ENCODE results near the gene SIK2.
A peak's percentile ranks its signal among the peaks of the same experiment; 100 is the strongest.

The SIK2 gene

DNA sequence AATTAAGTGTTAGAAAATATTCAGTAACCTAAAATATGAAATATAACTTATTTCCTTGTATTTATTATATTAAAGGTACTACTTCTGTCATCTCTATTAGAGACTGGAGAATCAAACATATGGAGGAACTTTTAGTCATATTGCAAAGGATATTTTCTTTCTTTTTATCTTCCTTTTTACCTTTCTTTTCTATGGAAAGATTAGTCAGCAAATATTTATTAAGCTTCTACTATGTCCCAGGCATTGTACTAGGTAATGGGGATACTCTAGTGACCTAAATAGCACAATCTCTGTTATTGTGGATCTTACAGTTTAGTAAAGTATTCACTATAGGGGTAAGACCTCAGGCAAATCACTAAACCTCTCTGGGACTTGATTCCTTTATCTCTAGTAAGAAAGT lies 18.3 kb downstream of the SIK2 start:
- peaks cover 35% of the 10 kb centered on the region for H3K36me3 Mint-ChIP-seq
- no peak for ATAC-seq (ENCODE audit: low read depth)

DNA sequence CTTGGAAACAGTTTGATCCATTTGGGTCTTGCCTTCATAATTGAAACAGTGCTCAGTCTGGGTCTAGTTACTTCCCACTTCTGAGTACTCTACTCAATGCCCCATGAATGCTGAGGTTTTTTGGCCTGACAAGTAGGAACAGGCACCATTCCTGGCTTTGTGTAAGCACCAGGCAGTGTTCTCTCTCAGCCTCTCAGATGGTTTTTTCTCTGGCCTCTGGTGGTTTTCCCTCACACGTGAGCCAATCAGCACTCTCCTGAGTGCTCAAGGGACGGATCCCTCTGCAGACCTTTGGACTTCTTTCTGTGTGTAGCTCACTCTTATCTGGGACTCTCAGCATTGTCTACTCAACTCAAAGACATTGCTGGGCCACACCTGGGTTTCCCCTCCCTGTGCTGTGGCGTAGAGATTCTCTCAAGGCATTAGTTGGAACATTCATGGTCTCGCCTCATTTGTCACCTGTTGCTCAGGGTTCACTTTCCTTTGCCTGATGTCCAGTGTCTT lies 21.3 kb downstream of the SIK2 start:
- H3K27ac Mint-ChIP-seq = no peak overlapping the region
- no peak for DNase-seq (ENCODE audit: low spot score in 2 of 2)
- H3K4me3 Mint-ChIP-seq = no peak overlapping the region
- peaks cover 6% of the 10 kb centered on the region for H3K9me3 Mint-ChIP-seq
- no peaks in the 10 kb centered on the region for H3K27me3 Mint-ChIP-seq
- no peaks in the 10 kb centered on the region for H3K4me1 Mint-ChIP-seq
- ATAC-seq (ENCODE audit: low read depth) = no peak
- H3K36me3 Mint-ChIP-seq = peaks cover 33% of the 10 kb centered on the region

More for the DNA sequence above, 18.3 kb downstream of the SIK2 start:
- Mint-ChIP-seq H3K27me3 (no peaks in the 10 kb centered on the region), H3K4me3 (no peak overlapping the region), H3K4me1 (no peaks in the 10 kb centered on the region), H3K27ac (no peak overlapping the region), H3K9me3 (peaks cover 6% of the 10 kb centered on the region)
- no peak for DNase-seq (ENCODE audit: low spot score in 2 of 2)

DNA sequence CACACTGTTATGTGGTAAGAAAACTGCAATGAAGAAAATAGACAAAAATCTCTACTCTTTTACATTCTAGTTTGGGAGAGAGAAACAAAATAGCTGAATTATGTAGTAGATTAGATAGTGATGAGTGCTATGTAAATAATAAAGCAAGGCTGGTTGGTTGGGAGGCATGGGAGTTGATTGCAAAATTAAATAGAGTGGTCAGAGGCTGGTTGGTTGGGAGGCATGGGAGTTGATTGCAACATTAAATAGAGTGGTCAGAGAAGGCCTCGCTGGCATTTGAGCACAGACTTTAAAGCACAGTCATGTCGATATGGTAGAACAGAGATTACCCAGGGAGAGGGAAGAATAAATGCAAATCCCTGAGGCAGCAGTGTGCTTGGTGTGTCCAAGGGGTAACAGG lies 22.4 kb downstream of the SIK2 start:
- H3K36me3 Mint-ChIP-seq = peaks cover 38% of the 10 kb centered on the region

DNA sequence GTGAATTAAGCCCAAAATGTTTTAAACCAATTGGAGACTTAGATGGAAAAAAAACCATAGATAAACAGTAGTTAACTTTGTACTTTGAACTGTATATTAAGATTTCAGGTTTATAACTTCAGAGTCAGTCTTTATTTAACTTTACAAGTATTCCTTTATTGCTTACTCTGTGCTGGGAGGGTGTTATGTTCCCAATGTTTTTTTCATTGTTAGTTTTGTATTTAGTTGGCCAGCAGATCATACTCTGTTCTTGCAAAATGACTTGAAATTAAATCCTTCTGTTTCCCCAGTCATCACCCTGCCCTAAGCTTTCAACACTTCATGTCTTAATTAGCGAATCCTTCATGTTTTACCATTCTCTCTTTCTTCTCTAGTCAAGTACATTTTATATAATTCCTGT lies 25.3 kb downstream of the SIK2 start:
- Mint-ChIP-seq H3K36me3 (peaks cover 32% of the 10 kb centered on the region), H3K27ac (no peak overlapping the region), H3K4me3 (no peak overlapping the region), H3K9me3 (peaks cover 6% of the 10 kb centered on the region), H3K27me3 (no peaks in the 10 kb centered on the region), H3K4me1 (no peaks in the 10 kb centered on the region)
- DNase-seq (ENCODE audit: low spot score in 2 of 2) (no peak), ATAC-seq (ENCODE audit: low read depth) (no peak)

More for the DNA sequence above, 22.4 kb downstream of the SIK2 start:
- H3K4me1 Mint-ChIP-seq = no peaks in the 10 kb centered on the region
- no peak overlapping the region for H3K4me3 Mint-ChIP-seq
- DNase-seq (ENCODE audit: low spot score in 2 of 2) (no peak), ATAC-seq (ENCODE audit: low read depth) (no peak)
- peak overlapping the region; percentile 46 for H3K27ac Mint-ChIP-seq
- H3K27me3 Mint-ChIP-seq = no peaks in the 10 kb centered on the region
- peaks cover 6% of the 10 kb centered on the region for H3K9me3 Mint-ChIP-seq

DNA sequence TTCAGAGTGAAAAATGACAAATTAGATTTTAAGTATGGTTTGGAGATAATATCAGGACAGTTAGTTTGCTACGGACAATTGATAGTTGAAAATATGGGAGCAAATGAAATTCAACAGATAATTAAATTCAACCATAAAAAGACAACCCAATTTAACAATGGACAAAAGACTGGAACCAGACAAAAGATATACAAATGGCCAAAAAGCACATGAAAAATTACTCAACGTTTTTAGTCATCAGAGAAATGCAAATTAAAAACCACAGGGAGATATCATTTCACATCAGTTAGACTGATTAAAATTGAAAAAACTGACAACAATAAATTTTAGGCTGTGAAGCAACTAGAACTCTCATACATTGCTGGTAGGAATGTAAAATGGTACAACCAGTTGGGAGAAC lies 27.2 kb downstream of the SIK2 start:
- DNase-seq (ENCODE audit: low spot score in 2 of 2) = no peak

DNA sequence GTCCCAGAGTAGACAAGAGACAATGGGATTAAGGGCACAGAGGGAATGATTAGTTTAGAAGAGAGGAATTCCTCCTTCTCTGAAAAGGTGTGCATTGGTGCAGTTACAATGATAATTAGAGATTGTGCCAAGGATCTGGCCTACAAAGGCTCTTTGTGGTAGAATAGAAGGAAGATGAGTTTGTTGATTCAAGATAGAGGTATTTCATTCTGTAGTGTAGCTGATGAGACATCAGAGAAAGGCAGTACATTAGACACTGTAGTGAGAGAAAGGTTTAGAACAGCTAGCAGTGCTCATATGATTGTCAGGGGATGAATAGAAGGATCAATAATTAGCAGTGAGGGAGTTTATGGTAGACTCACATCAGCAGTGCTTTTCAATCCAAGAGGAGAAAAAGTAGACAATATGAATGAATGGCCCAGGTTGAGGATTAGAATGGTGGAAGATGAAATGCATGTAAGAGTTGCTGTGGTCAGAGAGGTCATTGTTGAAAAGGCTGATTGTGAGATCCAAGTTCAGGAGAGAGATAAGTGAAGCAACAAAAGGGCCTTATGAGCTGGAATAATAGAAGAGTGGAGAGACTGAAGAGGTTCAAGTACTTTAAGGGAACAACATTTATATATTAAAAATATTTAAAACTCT lies 28.9 kb downstream of the SIK2 start:
- Mint-ChIP-seq H3K4me1 (peaks cover 3% of the 10 kb centered on the region), H3K27ac (no peak overlapping the region), H3K27me3 (no peaks in the 10 kb centered on the region), H3K9me3 (no peaks in the 10 kb centered on the region), H3K4me3 (no peak overlapping the region), H3K36me3 (peaks cover 16% of the 10 kb centered on the region)
- ATAC-seq (ENCODE audit: low read depth) (no peak), DNase-seq (ENCODE audit: low spot score in 2 of 2) (no peak)

More for the DNA sequence above, 27.2 kb downstream of the SIK2 start:
- Mint-ChIP-seq H3K36me3 (peaks cover 21% of the 10 kb centered on the region), H3K27me3 (no peaks in the 10 kb centered on the region), H3K4me1 (no peaks in the 10 kb centered on the region), H3K27ac (no peak overlapping the region), H3K4me3 (no peak overlapping the region), H3K9me3 (no peaks in the 10 kb centered on the region)
- ATAC-seq (ENCODE audit: low read depth) = no peak

DNA sequence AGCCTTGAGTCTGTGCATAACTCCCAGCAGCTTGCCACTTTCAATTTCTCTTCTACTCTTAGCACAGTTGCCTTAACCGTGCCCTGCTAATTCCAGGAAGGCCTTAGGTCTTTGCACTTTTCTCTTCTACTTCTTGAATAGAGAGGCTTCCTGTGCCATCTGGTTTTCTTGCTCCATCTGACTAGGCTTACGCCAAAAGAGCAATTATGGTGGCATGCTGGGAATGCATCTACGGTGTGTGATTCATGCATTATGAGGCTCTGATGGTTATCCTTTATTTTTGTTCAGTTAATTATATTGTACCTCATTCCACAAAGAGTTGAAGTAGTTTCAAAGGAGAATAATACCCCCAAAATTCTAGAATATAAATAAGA lies 29.4 kb downstream of the SIK2 start:
- Mint-ChIP-seq H3K27me3 (no peaks in the 10 kb centered on the region), H3K9me3 (no peaks in the 10 kb centered on the region), H3K4me3 (no peak overlapping the region), H3K4me1 (peaks cover 6% of the 10 kb centered on the region), H3K36me3 (peaks cover 17% of the 10 kb centered on the region), H3K27ac (no peak overlapping the region)
- ATAC-seq (ENCODE audit: low read depth) (no peak), DNase-seq (ENCODE audit: low spot score in 2 of 2) (no peak)

DNA sequence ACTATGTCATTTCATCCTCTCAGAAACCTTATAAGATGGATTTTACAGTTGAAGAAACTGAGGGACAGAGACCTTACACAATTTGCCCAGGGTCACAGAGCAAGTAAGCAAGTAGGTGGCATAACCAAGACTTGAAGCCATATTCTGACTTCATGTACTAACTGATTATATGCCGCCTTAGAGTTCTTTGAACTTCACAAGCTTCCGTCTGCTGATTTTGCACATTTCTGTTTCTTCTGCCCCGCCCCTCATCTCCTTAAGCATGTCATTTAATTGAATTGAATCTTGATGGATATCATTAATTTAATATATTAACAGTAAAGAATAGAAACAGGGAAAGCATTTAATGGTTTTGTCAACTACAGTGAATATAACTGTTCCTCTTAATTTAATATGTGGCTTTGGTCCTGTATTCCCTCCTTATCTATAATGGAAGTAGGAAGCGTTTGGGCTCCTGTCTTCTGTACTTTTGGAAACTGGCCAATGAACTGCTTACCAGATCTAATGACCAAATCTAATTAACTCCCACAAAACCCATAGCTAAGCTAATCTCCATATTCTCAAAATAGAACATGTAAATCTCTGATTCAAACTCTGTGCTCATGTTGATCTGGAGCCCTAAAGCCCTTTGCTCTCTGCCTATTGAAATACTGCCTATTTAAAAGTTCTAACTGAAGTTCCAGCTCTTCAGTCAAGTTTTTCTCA lies 30.4 kb downstream of the SIK2 start:
- ATAC-seq (ENCODE audit: low read depth) (no peak), DNase-seq (ENCODE audit: low spot score in 2 of 2) (no peak)
- no peak overlapping the region for H3K4me3 Mint-ChIP-seq
- peaks cover 6% of the 10 kb centered on the region for H3K4me1 Mint-ChIP-seq
- H3K36me3 Mint-ChIP-seq = peaks cover 15% of the 10 kb centered on the region
- no peaks in the 10 kb centered on the region for H3K27me3 Mint-ChIP-seq
- no peak overlapping the region for H3K27ac Mint-ChIP-seq
- peaks cover under 1% of the 10 kb centered on the region for H3K9me3 Mint-ChIP-seq

DNA sequence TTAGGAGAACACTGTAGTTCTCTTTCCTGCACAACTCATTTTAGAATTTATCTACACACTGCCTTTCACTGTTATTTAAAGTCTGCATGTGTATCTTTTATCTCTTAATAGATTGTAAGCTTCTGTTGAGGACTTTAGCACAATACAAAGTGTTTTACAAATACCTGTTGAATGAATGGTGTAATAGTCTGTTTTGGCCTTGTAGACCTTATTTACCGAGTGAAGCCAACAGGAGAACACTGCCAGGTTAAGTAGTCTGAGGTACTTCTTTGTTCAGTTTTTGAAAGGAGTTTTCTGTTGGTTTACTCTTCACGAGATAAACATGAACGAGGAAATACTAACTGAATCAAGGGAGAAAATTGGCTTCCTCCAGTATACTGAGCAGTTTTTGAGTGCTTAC lies 31.0 kb downstream of the SIK2 start:
- H3K4me1 Mint-ChIP-seq = peaks cover 6% of the 10 kb centered on the region
- peaks cover 19% of the 10 kb centered on the region for H3K36me3 Mint-ChIP-seq
- DNase-seq (ENCODE audit: low spot score in 2 of 2) = no peak
- H3K27ac Mint-ChIP-seq = no peak overlapping the region
- no peak overlapping the region for H3K4me3 Mint-ChIP-seq
- no peak for ATAC-seq (ENCODE audit: low read depth)
- no peaks in the 10 kb centered on the region for H3K27me3 Mint-ChIP-seq
- H3K9me3 Mint-ChIP-seq = peaks cover 1% of the 10 kb centered on the region

DNA sequence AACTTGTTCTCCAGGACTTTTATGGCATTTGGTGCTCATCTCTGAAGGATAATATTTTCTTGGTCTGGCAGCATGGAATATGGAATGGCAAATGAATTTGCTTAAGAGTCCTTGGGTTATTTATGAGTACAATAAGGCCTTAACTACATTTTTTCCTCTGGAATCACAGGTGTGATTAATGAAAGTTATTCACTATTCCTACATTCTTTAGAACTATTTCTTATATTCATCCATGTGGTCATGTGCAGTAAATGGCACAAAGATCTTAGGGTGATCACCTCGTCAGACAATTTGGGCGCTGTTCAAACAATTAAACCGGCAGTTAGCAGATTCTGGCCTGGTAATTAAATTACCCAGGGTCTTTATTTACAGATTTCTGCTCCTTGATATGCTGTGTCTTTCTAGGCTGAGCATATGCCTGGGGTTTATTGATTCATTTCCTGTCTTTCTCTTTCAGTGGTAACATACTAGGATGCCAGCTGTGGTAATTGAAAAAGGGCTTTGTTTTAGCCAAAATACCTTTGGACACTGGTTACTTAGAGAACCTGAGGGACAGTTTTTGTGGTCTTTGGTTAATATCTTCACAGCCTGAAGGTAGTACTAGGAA lies 31.6 kb downstream of the SIK2 start:
- H3K27me3 Mint-ChIP-seq = no peaks in the 10 kb centered on the region
- H3K9me3 Mint-ChIP-seq = peaks cover 1% of the 10 kb centered on the region
- peaks cover 18% of the 10 kb centered on the region for H3K36me3 Mint-ChIP-seq
- H3K4me1 Mint-ChIP-seq = peaks cover 7% of the 10 kb centered on the region
- no peak overlapping the region for H3K4me3 Mint-ChIP-seq
- ATAC-seq (ENCODE audit: low read depth) (no peak), DNase-seq (ENCODE audit: low spot score in 2 of 2) (no peak)
- H3K27ac Mint-ChIP-seq = no peak overlapping the region

DNA sequence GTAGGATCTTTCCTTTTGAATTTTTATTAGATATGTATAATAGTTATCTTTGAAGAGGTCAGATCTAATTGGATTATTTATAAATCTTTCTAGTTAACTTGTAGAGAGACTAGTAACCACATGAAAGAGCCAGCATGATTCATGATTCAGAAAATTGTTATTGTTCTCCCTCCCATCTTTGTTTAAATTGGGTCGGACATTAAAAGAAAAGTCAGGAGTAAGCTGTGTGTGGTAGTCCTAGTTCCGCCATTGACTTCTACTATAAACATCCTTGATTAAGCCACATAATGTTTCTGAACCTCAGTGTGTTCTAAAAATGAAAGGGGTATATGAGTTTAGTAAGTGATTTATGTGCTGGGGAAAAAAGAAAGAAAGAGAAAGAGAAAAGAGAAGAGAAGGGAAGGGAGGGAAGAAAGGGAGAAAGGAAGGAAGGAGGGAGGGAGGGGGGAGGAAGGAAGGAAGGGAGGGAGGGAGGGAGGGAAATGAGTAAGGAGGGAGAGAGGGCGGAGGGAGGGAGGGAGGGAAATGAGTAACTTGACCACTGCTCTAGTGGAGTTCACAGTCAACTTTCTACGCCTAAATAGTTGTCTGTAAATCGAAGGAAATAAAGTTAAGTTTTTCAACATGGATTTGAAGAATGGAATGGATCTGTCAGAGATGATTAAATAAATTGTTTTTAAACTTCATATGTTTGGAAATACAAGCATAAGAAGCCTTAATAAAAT lies 32.9 kb downstream of the SIK2 start:
- peaks cover 1% of the 10 kb centered on the region for H3K9me3 Mint-ChIP-seq
- no peak for DNase-seq (ENCODE audit: low spot score in 2 of 2)
- no peaks in the 10 kb centered on the region for H3K27me3 Mint-ChIP-seq
- peak overlapping the region; percentile 58 for H3K27ac Mint-ChIP-seq
- peaks cover 7% of the 10 kb centered on the region for H3K4me1 Mint-ChIP-seq
- peaks cover 18% of the 10 kb centered on the region for H3K36me3 Mint-ChIP-seq
- H3K4me3 Mint-ChIP-seq = no peak overlapping the region
- ATAC-seq (ENCODE audit: low read depth) = no peak

DNA sequence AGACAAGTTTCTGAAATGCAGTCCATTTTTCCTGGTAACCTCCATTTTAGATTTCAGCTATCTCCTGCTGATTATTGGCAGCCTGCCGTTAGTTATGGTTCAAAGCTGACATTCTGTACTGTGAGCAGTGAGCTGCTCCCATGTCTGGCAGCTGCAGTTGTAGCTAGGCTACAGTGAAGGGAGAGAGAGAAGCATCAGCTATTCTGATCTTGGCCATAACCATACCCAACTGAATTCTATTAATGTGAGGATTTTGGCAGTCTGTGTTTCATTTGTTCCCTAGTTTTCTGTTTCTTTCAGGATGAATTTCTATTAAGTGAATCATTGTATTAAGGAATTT lies 33.4 kb downstream of the SIK2 start:
- H3K36me3 Mint-ChIP-seq = peaks cover 19% of the 10 kb centered on the region
- H3K27ac Mint-ChIP-seq = no peak overlapping the region
- ATAC-seq (ENCODE audit: low read depth) (no peak), DNase-seq (ENCODE audit: low spot score in 2 of 2) (no peak)
- H3K4me3 Mint-ChIP-seq = no peak overlapping the region
- H3K9me3 Mint-ChIP-seq = peaks cover 1% of the 10 kb centered on the region
- no peaks in the 10 kb centered on the region for H3K27me3 Mint-ChIP-seq
- H3K4me1 Mint-ChIP-seq = peaks cover 7% of the 10 kb centered on the region

DNA sequence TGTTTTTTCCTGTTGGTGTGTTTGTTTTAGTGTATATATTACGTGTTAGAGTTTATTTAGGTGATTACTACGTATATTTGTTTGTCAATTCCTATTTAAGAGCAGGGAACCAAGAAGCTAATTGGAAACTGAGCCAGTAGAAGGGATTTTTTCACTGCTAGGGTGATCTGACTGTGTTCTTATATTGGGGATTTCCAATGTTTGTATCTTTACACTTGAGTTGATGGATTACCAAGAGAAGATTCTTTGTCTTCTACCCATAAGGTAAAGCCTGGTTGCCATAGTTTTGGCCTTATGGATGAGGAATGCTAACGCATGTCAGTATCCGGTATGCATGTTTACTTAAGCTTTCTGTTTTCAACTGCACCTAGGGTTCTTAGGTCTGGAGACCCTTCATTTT lies 35.6 kb downstream of the SIK2 start:
- Mint-ChIP-seq H3K4me1 (peaks cover 7% of the 10 kb centered on the region), H3K4me3 (no peak overlapping the region), H3K27ac (no peak overlapping the region), H3K9me3 (peaks cover 1% of the 10 kb centered on the region), H3K36me3 (peaks cover 27% of the 10 kb centered on the region), H3K27me3 (no peaks in the 10 kb centered on the region)
- DNase-seq (ENCODE audit: low spot score in 2 of 2) (no peak), ATAC-seq (ENCODE audit: low read depth) (no peak)

DNA sequence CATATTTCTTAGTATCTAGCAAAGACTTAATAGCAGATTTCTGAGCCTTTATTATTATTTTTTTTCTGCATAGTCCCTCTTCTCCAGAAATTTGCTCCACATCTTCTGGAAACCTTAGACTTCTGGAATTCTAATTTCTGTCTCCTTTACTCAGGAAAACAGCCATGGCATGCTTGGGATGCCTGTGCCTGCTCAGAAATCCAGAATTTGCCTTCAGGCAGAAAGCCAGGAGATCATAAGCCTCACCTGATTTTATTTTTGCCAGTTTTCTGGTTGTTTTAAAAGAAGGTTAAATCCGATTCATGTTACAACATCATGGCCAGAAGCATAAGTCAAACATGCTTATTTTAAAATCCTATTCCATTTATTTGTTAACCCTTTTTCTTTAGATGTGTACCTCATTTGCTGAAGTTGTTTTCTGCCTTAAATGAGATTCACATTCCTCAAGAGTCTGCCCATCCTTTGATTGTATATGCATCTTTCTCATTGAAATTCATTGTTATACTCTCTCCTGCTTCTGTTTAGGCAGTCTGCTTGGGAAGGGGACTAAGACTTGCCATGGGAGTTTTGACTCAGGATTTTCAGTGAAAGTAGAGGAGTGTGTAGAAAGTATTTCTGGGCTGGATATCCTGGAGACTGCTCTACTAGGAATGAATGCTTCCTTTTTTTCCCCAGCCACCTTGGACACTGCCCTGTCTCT lies 37.1 kb downstream of the SIK2 start:
- Mint-ChIP-seq H3K27me3 (no peaks in the 10 kb centered on the region), H3K4me1 (peaks cover 7% of the 10 kb centered on the region), H3K9me3 (peaks cover 1% of the 10 kb centered on the region), H3K4me3 (no peak overlapping the region), H3K36me3 (peaks cover 27% of the 10 kb centered on the region), H3K27ac (no peak overlapping the region)
- ATAC-seq (ENCODE audit: low read depth) (no peak), DNase-seq (ENCODE audit: low spot score in 2 of 2) (no peak)

Measured in memory B cell (primary cell).